Hematopoietic multipotent progenitor cell treated with erythropoietin and hydrocortisone succinate and interleukin-3 and kit ligand, for 8 days (in vitro differentiated cells): ENCODE measurements around the gene TRIM64.
"Not testable (repeated sequence)": the region's sequence is repeated elsewhere in the genome, so short reads cannot be mapped to it uniquely, and the experiment has no call there.

Experiments
- DNase-seq: peaks from one replicate; pipeline ENCODE4 v3.0.0-alpha.2; 2015

Gene TRIM64

GRCh38 chr11:89965737-89966136, at the start of gene TRIM64:
Gene TRIM64, plus strand, starts transcription at chr11:89966037. Its CDS starts 2,467 bp downstream, at chr11:89968504.
- not testable (repeated sequence) for DNase-seq

- no peak for DNase-seq
Measured at GRCh38 chr11:89922195-89922660, 43.6 kb upstream of the TRIM64 start, which contains the start of gene TRIM49D1. Gene TRIM49D1, minus strand, starts transcription at chr11:89922245. Its CDS starts 4,535 bp downstream, at chr11:89917710.

GRCh38 chr11:89923764-89924163, 42.1 kb upstream of the TRIM64 start, which contains the start of gene TRIM49D2:
Gene TRIM49D2, plus strand, starts transcription at chr11:89924064. Its CDS starts 2,698 bp downstream, at chr11:89926762.
- DNase-seq, result not testable (repeated sequence)

DNA sequence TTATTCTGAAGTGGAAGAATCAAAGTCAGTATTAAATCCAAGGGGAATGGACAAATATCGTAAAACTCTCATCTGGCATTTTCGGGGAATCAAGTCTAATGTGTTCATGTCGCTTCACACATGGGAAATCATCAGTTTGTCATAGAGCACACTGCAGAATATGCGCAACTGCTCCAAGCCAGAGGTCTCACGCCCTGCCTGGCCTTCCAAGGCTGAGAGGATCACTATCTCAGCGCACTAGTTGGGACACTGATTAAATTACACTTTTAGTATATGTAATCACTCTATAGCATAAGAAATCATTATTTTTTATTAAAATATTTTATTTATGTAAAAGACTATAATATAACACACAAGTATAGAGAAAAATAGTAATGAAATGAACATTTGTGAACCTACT, 5.0 kb upstream of the TRIM64 start:
- DNase-seq, result not testable (repeated sequence)
